GM18907 (cell line): ENCODE data around the gene HYPK.
A peak's percentile ranks its signal among the peaks of the same experiment; 100 is the strongest.

Experiments used
- ATAC-seq: cut with Tn5 transposase; IDR thresholded peaks from one replicate; pipeline ENCODE4 v1.9.1; 2021; ENCODE audit warnings: mild to moderate bottlenecking, moderate library complexity; ENCODE audit not compliant: unreplicated experiment

Gene HYPK, protein sequence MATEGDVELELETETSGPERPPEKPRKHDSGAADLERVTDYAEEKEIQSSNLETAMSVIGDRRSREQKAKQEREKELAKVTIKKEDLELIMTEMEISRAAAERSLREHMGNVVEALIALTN

DNA sequence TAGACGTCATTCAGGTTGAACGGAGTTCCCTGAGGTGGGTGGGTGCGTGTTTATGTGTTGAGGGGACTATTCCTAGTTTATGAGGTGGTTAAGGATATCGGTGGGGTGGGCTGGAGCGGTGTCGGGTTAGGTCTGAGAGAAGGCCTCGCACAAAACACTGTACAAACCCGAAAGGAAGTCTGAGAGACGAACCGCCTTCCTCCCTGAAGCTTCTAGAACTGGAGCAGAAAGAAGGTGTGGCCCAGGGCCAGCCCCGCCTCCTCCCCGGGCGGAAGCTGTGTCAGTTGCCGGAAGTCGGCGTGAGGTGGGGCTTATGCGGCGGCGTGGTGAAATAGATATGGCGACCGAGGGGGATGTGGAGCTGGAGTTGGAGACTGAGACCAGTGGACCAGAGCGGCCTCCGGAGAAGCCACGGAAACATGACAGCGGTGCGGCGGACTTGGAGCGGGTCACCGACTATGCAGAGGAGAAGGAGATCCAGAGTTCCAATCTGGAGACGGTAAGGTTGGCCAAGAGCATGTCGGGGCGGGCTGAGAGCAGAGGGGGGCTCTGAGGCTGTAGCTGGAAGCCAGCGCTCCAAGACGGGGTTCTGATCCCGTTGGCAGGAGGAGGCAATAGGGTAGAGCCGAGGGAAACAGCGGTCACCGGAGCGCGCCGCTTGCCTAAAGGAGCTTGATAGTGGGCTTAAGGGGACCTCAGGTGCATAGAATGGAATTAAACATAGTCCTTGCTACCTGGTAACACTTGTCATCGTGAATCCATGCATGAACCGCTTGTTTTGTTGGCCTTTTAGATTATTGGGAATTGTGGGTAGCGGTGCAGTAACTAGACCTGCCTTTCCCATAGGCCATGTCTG lies at the start of gene HYPK:
Gene HYPK (plus strand): TSS at position 314 of the 856 bp plus-strand sequence. CDS start 24 bp downstream, at position 338.
- peak; percentile 84 for ATAC-seq

DNA sequence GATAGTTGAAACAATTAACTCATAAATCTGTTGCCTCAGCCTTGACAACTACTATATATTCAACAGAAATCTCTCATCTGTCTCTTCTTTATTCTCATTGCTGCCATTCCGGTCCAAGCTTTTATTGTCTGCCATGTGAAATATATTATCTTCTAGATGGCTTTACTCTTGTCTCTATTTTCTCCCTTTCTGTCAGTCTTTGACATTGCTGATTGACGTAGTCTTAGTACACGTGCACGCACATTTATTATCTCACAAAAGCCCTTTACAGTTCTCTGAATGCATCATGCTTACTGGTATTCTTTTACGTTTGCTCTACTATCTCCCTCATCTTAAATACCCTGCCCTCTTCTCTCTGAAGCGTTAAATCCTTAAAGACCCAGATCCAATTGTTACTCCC lies 48.5 kb upstream of the HYPK start:
- no peak for ATAC-seq

DNA sequence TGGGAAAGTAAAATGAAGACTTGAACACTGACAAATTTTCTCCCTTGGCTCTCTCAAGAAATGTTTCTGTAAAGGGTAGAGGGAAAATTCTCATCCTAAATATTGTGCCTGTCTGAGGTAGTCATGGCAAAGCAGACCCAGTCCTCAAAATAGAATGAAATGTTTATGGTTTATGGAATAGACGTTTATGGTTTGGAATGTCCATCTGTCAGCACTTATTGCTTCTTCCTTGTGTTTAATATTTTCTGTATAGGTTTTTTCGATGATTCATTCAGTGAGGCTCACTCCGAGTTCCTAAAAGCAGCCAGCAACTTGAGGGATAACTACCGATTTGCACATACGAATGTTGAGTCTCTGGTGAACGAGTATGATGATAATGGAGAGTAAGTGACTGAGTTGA lies 37.6 kb upstream of the HYPK start:
- no peak for ATAC-seq

DNA sequence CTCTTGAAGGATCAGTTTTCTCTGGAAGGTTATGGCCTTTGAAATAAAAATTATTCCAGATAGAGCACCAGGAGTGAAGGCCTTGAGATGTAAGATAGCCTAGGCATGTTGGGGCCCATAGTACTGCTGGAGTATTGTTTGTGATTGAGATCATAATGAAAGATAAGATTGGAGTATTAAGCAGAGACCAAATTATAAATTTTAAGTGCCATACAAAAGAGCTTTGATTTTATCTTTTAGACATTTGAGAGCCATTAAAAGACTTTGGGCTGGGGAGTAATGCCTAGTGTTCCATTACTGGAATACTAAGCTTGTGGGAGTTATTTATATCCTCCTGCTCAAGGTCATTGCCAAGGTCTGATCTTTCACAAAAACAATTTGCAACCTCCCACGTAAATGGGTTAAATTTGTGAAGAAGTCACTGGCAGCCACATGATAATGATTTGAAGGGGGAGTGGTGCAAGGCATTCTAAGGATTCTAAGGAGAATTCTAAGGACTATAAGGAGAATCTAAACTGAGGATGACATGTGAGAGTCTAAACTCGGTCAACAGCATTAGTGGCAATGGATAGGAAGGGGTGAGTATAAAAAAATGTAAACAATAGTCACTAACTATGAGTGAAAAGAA lies 36.5 kb upstream of the HYPK start:
- ATAC-seq = no peak

DNA sequence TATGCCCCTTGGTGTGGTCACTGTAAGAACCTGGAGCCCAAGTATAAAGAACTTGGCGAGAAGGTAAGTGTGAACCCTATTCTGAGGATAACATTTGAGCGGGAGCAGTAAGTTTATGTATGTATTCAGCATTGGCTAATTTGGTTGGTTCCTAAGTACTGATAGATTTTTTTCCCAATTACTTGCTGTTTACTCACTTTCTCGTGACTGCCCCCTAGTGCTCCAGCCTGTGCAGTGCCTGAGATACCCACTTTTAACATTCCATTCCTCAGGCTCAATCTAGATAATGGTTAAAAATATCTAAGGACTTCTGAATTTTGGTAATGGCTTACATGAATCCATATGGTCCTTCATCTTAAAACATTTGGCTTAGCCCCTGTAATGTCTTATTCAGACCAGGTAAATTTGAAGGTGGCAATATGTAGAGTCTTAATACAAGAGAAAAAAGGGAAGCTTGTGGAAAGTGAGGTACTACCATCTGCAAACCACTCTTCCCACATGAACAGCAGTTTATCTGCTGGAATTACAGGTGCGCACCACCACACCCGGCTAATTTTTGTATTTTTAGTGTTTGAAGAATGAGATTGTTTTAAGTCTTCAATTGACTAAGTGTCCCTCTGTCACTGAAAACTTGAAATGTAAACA lies 30.7 kb upstream of the HYPK start:
- ATAC-seq = no peak

DNA sequence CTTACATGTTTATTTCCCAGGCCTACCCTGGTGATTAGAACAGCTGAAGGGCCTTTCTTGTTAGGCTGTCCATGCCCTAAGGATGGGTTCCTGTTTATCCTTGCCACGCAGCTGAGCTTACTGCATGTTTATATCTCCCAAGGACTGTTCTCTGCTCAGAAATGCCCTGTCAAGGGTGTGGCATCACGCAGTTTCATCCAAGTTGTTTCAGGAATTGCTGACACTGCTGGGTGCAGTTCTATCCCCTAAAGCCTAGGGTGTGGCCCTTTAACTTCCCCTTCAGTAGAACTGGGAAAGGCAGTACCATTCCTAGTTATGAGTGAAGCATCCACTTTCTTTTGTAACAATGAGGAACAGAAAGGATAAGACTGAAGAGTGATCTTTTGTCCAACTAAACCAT lies 28.6 kb upstream of the HYPK start:
- no peak for ATAC-seq

DNA sequence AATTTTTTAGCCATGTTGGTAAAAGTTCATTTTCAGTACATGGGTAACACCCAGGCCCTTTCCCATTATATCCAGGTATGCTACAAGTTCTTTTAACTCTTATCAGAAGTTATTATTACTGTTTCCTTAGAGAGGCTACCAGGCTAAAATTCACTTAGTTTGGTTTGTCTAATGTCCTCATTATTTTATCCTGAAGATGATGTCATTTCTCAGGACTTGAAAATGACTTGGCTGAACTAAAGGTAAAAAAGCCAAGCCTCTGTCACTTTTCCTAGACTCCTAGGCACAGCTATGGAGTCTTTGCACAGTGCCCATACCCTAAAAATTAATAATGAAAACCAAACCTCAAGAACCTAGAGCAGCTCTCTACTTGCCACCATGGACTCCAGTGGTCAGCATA lies 27.8 kb upstream of the HYPK start:
- no peak for ATAC-seq

DNA sequence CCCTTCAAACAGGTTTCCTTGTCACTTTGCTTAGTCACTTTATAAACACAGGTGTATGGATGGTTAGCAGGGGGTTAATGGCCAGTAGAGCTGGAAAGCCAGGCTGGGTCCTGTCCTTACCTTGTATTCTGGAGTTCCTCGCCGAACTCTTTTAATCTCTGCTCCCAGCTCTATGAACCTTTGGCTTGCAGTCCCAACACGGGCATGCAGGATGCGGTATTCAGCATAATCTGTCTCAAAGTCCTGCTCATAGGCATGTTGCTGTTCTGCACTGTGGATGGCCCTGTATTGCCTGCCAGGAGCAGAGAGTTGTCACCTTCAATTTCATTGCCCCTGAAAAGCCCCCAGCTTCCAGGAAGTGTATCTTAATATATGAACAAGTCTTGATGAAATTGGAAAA lies 26.3 kb upstream of the HYPK start:
- ATAC-seq = no peak

DNA sequence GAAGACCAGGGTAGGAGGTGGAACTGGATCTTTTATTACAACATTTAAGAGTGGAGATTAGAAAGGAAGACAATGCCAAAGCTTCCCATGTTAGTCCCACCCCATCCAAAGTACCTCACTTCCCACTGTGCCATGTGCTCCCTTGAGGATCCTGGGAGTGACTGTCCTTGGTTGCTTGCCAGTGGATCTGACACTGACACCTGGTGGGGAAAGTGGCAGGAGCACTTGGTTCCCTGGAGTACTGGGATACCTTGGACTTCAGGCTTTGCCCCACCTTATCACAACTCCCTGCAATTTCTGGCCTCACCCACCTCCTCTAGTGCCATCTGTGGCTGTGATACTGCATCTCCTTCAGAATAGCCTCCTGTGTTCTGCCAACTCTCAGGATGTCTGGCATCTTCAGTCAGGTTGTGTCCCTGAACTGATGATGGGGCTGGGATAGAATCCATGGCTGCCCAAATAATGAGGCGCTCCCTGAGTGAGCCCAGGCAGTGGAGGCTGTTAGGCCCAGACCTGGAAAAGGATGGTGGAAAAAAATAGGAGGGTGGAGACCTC lies 24.9 kb upstream of the HYPK start:
- no peak for ATAC-seq

DNA sequence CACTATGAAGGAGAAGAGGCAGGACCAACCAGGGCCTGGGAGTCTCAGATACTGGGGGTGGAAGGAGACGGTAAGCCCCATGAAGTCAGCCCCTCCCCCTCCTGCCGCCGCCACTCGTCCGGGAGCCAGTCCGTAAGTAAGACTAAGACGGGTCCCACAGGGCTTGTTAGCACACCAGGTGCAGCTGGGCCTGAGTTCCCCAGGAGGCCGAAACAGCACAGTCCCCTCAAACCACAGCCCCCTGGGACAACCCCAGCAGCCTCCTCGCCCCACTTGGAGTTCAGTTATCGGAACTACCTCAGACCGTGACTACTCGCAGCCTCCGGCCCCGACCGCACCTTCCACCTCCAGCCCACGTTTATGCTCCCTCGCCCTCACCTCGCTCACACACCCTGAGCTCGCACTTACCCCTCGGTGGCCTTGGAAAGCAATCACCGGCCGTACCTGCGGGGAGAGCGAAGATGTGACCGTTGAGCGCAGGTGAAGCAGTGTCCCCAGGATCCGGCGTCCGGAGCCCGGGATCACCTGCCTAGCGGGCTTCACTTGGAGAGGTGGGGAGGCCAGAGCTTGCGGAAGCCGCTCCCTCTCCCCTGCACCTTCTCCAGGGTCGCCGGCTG lies 24.2 kb upstream of the HYPK start:
- peak; percentile 73 for ATAC-seq

DNA sequence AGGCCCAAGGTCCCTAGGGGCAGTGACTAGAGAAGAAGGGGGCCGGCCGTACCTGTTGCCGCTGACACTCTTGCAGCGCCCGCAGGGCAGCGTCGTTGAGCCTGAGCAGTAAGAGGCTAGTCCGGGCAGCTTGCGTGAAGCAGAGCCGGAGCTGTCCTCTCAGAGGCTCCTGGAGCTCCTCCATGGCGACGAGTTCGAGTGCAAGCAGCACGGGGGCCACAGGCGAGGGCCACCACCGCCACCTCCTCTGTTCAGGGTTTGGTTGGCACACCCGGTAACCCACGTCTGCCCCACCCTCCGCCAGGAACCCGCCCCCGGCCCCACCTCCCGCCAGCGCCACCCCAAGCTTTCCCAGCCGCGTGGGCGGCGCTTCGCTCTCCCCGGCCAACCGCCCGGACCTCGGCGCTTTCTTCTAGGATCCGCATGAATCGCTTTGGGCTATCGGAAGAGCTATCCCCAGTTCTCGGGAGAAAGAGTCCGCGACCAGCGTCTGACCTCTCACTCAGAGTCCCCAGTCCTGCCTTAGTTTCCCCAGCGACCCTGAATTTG lies 23.6 kb upstream of the HYPK start, which contains the start of gene ELL3:
Gene ELL3 (minus strand): TSS at position 249 of the 549 bp plus-strand sequence. CDS start 65 bp downstream, at position 184.
- ATAC-seq = peak; percentile 39

DNA sequence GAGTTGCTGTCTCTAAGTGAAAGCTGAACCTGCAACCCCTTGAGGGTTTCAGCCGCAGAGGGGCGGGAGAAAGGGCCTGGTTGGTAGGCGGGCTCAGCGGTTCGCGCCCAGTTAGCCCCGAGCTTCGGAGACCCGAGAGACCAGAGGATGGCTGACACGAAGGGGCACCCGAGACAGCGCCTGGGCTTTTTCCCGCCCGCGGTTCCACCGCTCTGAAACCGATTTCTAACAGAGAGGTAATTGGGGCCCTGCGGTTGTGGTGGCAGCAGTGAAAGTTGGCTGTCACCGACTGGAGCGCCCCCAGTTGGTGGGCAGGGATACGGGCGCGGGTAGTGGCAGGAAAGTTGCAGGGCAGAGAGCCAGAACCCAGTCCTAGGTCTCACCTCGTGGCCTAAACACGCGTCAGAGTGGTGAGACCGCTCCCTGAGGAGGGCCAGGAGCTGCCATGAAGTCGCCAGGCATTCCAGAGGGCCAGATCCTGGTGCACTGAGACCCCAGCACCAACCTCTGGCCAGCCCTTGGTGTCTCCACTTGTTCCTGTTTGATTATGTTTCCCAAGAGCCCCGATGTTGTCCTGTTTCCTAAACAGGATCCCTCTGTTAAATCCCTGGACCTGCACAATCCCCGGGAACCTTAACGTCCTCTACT lies 23.0 kb upstream of the HYPK start:
- ATAC-seq = peak; percentile 66

DNA sequence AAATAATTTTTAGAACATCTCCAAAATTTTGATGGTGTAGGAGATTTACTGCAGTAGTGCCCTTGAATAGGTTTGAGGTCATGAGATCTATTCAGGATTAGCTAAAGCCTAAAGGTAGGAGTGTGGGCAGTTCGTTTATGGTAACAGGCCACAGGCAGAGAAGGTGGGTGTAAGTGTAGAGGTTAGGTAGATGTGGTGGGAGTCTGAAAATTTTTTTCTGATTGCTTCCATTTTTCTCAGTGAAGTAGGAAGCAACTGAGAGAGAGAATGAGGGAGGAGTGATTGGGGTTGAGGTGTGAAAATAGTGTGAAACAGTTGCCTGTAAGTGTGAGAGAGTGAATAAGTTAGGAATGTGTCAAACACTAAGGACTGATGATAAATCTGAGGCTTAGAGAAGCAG lies 21.4 kb upstream of the HYPK start:
- no peak for ATAC-seq

DNA sequence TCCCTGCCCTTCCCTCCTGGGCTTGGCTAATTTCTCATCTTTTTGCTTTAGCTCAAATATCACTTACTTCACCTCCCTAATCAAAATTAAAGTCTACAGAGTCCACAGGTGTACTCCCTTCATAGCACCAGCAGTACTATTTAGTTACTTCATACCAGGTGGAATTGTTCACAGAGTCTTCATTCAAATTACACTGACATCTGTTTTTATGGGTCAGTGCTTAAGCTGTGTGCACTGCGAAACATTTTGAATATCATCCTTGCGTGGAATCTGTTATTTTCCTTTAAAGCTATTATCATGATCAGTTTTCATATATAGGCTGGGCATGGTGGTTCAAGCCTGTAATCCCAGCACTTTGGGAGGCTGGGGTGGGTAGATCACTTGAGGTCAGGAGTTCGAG lies 11.0 kb upstream of the HYPK start:
- ATAC-seq = no peak

DNA sequence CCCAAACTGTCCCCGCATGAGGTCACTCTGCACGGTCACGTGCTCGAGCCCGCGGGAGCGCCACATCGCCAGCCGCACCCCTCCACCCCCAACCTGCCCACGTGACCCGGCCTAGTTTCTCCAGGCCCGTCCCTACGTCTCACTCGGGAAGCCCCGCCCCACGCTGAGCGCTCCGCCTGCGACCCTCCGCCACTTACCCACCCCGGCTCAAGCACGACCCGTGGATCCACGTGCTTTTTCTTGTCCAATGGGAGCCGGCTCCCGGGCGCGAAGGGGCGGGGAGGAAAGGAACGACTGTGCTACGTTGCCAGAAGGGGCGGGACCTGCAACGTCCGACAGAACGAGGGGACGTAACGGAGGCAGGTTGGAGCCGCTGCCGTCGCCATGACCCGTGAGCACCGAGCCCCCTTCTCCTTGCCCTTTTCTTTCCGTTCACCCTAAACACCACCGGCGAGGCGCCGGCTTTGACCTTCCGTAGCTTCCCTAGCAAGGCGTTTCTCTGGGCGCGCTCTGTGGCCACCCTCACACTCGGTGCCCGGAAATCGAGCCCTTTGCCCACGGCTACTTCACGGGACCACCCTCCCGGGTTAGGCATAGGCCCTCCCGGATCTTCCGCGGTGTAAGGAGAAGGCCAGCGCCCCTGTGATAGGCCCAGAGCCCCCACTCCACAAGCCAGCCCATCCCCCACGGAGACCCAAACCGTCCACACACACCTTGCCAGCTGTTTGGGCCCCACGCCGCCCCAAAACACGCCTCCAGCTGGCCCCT lies 8.2 kb upstream of the HYPK start, which contains the start of gene SERF2:
Gene SERF2 (plus strand): TSS at position 328 of the 768 bp plus-strand sequence. CDS start 57 bp downstream, at position 385.
- peak; percentile 91 for ATAC-seq

DNA sequence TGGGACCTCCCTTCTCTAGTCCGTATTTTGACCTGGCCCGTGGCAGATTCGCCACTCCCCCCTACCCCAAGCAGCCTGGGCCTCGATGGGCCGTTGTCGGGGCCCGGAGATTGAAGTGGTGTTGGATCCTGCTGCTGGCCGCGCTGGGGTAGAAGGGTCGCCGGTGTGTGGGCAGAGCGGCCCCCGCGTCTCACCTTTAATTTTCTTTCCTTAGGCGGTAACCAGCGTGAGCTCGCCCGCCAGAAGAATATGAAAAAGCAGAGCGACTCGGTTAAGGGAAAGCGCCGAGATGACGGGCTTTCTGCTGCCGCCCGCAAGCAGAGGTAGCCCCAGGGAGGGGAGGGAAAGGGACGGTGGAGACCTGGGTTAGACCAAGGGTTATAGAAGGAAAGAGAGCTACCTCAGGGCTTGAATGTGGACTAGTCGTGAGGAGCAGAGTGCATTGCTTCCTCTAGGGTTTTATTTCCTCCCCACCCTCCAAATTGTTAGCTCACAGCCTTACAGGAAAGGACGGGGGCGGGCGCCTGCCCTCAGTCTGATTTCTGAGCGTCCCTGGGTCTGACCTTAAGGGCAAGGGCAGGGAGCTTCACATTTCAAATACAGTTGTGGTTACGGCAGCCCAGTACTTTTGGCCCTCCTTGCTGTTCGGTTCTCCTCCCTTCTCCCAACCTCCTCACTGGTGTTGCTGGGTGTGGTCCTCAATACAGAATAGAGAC lies 7.5 kb upstream of the HYPK start:
- ATAC-seq = no peak

DNA sequence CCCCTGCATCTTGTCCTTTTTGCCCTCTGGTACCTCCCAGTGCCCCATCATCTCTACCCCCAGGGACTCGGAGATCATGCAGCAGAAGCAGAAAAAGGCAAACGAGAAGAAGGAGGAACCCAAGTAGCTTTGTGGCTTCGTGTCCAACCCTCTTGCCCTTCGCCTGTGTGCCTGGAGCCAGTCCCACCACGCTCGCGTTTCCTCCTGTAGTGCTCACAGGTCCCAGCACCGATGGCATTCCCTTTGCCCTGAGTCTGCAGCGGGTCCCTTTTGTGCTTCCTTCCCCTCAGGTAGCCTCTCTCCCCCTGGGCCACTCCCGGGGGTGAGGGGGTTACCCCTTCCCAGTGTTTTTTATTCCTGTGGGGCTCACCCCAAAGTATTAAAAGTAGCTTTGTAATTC lies 6.8 kb upstream of the HYPK start:
- ATAC-seq = no peak

DNA sequence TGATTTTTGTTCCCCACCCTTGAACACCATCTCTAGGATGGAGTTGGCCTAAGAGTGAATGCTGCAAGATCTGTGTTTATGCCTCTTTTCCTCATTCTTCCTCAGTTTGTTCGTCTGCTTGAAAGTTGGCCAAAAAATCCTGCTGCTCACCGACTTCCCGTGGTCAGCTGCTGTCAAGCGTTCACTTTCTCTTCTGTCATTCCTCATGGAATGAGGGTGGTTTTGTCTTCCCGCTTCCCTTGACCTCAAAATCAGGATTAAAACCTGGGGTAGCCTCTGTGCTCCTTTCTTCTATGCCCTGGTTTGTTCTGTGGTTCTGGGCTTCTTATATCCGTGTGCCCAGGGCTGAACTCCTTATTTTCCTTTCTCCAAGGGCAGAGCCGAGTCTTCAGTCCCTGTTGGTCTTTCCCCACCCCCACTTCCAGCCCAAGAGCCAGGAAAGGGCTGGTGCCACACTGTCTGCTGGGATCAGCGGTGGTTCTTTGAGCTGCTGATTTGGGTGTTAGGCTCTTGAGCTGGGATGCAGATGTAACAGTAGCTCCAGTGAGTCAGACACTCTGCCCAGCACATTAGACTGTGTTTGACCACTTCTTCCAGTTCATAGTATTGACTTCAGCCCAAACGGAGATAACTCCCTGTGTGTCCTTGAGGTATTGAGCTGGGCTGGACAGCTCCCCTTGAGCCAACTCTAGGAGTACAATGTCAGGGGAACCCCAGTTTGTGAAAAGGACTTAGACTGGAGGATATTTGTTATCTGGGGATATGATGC lies 5.9 kb upstream of the HYPK start:
- no peak for ATAC-seq
